PC-9 (cell line): ENCODE results near the gene PPP2R3A. TPM values are rescaled to one million over a fixed set of nuclear protein-coding genes. Genes with fewer than 3 reads are reported as not detected.

ENCODE experiments used
- BruUV-seq: library from RNA; stranded (reverse); fragments of 400-500 nt; replicated peaks from 2 replicates; lab custom pipeline; 2021; lab: Mats Ljungman, UMichigan
- CTCF ChIA-PET: fragments of 300-600 bp; sonication (Branson Sonifier 250); formaldehyde crosslinking; loops from one replicate; lab custom pipeline; 2022; ENCODE audit warnings: antibody characterized with exemption; lab: Charles Lee
- POLR2A ChIA-PET: fragments of 300-600 bp; sonication (Branson Sonifier 250); formaldehyde crosslinking; loops from one replicate; lab custom pipeline; 2022; ENCODE audit warnings: antibody characterized with exemption; ENCODE audit not compliant: unreplicated experiment; lab: Charles Lee
- DNase-seq, 2 experiments: peaks; one replicate each; pipeline versions ENCODE4 v3.0.0 to v3.0.0-alpha.2; 2015 to 2022; ENCODE audit warnings: mixed read lengths in 1 of 2
- H2AFZ ChIP-seq: fragments of 200-600 bp; sonication (generic); 2 replicates; pipeline ENCODE4 v1.8.1; 2017; ENCODE audit warnings: antibody characterized with exemption
- H3F3A ChIP-seq: fragments of 200-600 bp; sonication (generic); 2 replicates; pipeline ENCODE4 v1.8.1; 2017; ENCODE audit warnings: antibody characterized with exemption, mild to moderate bottlenecking, low read depth; ENCODE audit not compliant: insufficient read depth
- H3K27ac ChIP-seq: fragments of 200-600 bp; sonication (generic); 2 replicates; pipeline ENCODE4 v1.6.1; 2016; ENCODE audit warnings: mixed run types
- H3K27me3 ChIP-seq: fragments of 200-600 bp; sonication (generic); 2 replicates; pipeline ENCODE4 v1.6.1; 2016; ENCODE audit warnings: low read depth, mixed run types; ENCODE audit not compliant: insufficient read depth
- H3K36me3 ChIP-seq: fragments of 200-600 bp; sonication (generic); 2 replicates; pipeline ENCODE4 v1.6.1; 2016; ENCODE audit warnings: low read depth, mixed run types
- H3K4me1 ChIP-seq: fragments of 200-600 bp; sonication (generic); replicated peaks from 2 replicates; pipeline ENCODE4 v1.6.1; 2016; ENCODE audit warnings: mixed run types; ENCODE audit not compliant: insufficient read depth
- H3K4me2 ChIP-seq: fragments of 200-600 bp; sonication (generic); 2 replicates; pipeline ENCODE4 v1.6.1; 2017; ENCODE audit warnings: mixed run types
- H3K4me3 ChIP-seq: fragments of 200-600 bp; sonication (generic); 2 replicates; pipeline ENCODE4 v1.6.1; 2016; ENCODE audit warnings: mixed run types
- H3K79me2 ChIP-seq: fragments of 200-600 bp; sonication (generic); 2 replicates; pipeline ENCODE4 v1.6.1; 2017; ENCODE audit warnings: low read depth, mixed run types
- H3K9me2 ChIP-seq: fragments of 200-600 bp; sonication (generic); 2 replicates; pipeline ENCODE4 v1.8.1; 2017; ENCODE audit warnings: mild to moderate bottlenecking; ENCODE audit not compliant: insufficient read depth
- H3K9me3 ChIP-seq: fragments of 200-600 bp; sonication (generic); 2 replicates; pipeline ENCODE4 v1.8.1; 2016; ENCODE audit warnings: low read depth; ENCODE audit not compliant: insufficient read depth
- H4K20me1 ChIP-seq: fragments of 200-600 bp; sonication (generic); 2 replicates; pipeline ENCODE4 v1.8.1; 2017; ENCODE audit not compliant: insufficient read depth
- CTCF ChIP-seq: fragments of 200-600 bp; sonication (generic); conservative IDR thresholded peaks from 2 replicates; pipeline ENCODE4 v1.6.1; 2017; ENCODE audit warnings: mixed run types, antibody characterized with exemption, mild to moderate bottlenecking, moderate library complexity
- EZH2 ChIP-seq: fragments of 200-600 bp; sonication (generic); IDR thresholded peaks from 2 replicates; pipeline ENCODE4 v1.8.0; 2017; ENCODE audit warnings: antibody characterized with exemption, low read depth
- intact Hi-C: fragments of 100-400 bp; cut with micrococcal nuclease; formaldehyde crosslinking; loops from one replicate; pipeline ENCODE4 v1.10.0; 2022; ENCODE audit not compliant: unreplicated experiment
- total RNA-seq: library from RNA; stranded (reverse); gene quantifications from 2 replicates; pipeline ENCODE4 v1.2.3, GENCODE V29; 2021

Gene PPP2R3A
- total RNA-seq, 1 experiment from 2014 or later = 42.6 TPM

- Histone ChIP-seq H3K9me3 (no peaks in the 10 kb centered on the region), H3K4me1 (peaks cover 18% of the 10 kb centered on the region), H3K4me3 (no peak overlapping the region), H3K4me2 (no peak overlapping the region), H2AFZ (no peak overlapping the region), H3K27ac (no peak overlapping the region), H3F3A (peaks cover 4% of the 10 kb centered on the region), H3K36me3 (no peaks in the 10 kb centered on the region), H3K27me3 (no peaks in the 10 kb centered on the region), H4K20me1 (no peaks in the 10 kb centered on the region; the same call in 1 of the 2 replicates), H3K79me2 (0 out of 2 replicates have a peak, but pooled peaks cover 6% of the 10 kb centered on the region), H3K9me2 (no peaks in the 10 kb centered on the region)
- BruUV-seq = no TSS peak
- ChIA-PET POLR2A (no interaction called here), CTCF (no interaction called here)
- no peak for DNase-seq
- intact Hi-C loops = no loop called here
- TF ChIP-seq CTCF (no peak), EZH2 (no peak)
Measured at GRCh38 chr3:135987661-135988060, 22.1 kb downstream of the PPP2R3A start.

- CTCF ChIA-PET = no interaction called here
- Histone ChIP-seq H4K20me1 (no peaks in the 10 kb centered on the region; the same call in 1 of the 2 replicates), H3K4me2 (no peak overlapping the region), H3K4me1 (peaks cover 16% of the 10 kb centered on the region), H3K4me3 (no peak overlapping the region), H3F3A (peaks cover 4% of the 10 kb centered on the region), H3K27me3 (no peaks in the 10 kb centered on the region), H3K79me2 (0 out of 2 replicates have a peak, but pooled peaks cover 7% of the 10 kb centered on the region), H2AFZ (no peak overlapping the region), H3K27ac (no peak overlapping the region), H3K36me3 (no peaks in the 10 kb centered on the region), H3K9me3 (no peaks in the 10 kb centered on the region), H3K9me2 (no peaks in the 10 kb centered on the region)
- intact Hi-C loops = no loop called here
- TF ChIP-seq EZH2 (no peak), CTCF (no peak)
- BruUV-seq = no TSS peak
- POLR2A ChIA-PET = no interaction called here
- no peak for DNase-seq
Measured at GRCh38 chr3:135989242-135989641, 23.7 kb downstream of the PPP2R3A start.

- TF ChIP-seq EZH2 (no peak), CTCF (no peak)
- BruUV-seq = no TSS peak
- DNase-seq = no peak
- no peak overlapping the region for H3K4me2 ChIP-seq
- no peaks in the 10 kb centered on the region for H3K9me2 ChIP-seq
- no peak overlapping the region for H2AFZ ChIP-seq
- H3K4me1 ChIP-seq = peaks cover 16% of the 10 kb centered on the region
- no peaks in the 10 kb centered on the region for H3K27me3 ChIP-seq
- no peaks in the 10 kb centered on the region for H3K9me3 ChIP-seq
- H3K4me3 ChIP-seq = no peak overlapping the region
- no peaks in the 10 kb centered on the region; the same call in 1 of the 2 replicates for H4K20me1 ChIP-seq
- ChIA-PET POLR2A (no interaction called here), CTCF (no interaction called here)
- peaks cover 7% of the 10 kb centered on the region; the same call in 1 of the 2 replicates for H3K79me2 ChIP-seq
- no peak overlapping the region for H3K27ac ChIP-seq
- no peaks in the 10 kb centered on the region for H3K36me3 ChIP-seq
- intact Hi-C loops = no loop called here
- H3F3A ChIP-seq = peaks cover 4% of the 10 kb centered on the region
Measured at GRCh38 chr3:135990903-135991302, 25.4 kb downstream of the PPP2R3A start.
